B cell (primary cell): ENCODE results near the gene EFCAB12. TPM values are rescaled to one million over a fixed set of nuclear protein-coding genes. Genes with fewer than 3 reads are reported as not detected.
"Not testable (repeated sequence)": the region's sequence is repeated elsewhere in the genome, so short reads cannot be mapped to it uniquely, and the experiment has no call there.

Source experiments
- ATAC-seq: fragments of 200-7000 bp; cut with Tn5 transposase; one replicate; pipeline ENCODE4 v1.10.0; 2021; ENCODE audit warnings: low read depth, mild to moderate bottlenecking, moderate number of reproducible peaks, moderate library complexity
- CTCF ChIA-PET: fragments of 350-600 bp; sonication (Branson Sonifier 250); formaldehyde crosslinking; loops from one replicate; lab custom pipeline; 2021; ENCODE audit warnings: antibody characterized with exemption, inconsistent platforms; lab: Charles Lee
- POLR2A ChIA-PET: fragments of 350-600 bp; sonication (Branson Sonifier 250); formaldehyde crosslinking; loops from one replicate; lab custom pipeline; 2021; ENCODE audit warnings: antibody characterized with exemption; lab: Charles Lee
- DNase-seq: peaks from one replicate; pipeline ENCODE4 v3.0.0; 2013
- H2AFZ ChIP-seq: 2 replicates; pipeline ENCODE4 v1.6.1; 2012; ENCODE audit warnings: mild to moderate bottlenecking, low read depth, low read length; ENCODE audit not compliant: insufficient read depth, poor library complexity, severe bottlenecking
- H3K27ac ChIP-seq, 2 donors: 1 replicate in 1 of 2; 2 replicates in 1 of 2; pipeline ENCODE4 v1.5.1; 2012 to 2013; ENCODE audit warnings: low read length in 2 of 2, mild to moderate bottlenecking in 2 of 2, moderate library complexity in 1 of 2
- H3K27me3 ChIP-seq, 4 experiments: fragments of 200-600 bp in 1 of 4; sonication (generic) in 1 of 4; replicated peaks in 1 of 4; 1 replicate in 2 of 4; 2 replicates in 2 of 4; pipeline versions ENCODE4 v1.6.1 to v1.7.0; 2013 to 2016; ENCODE audit warnings: low read length in 3 of 4, mild to moderate bottlenecking in 2 of 4, mixed read lengths in 1 of 4, moderate library complexity in 1 of 4; ENCODE audit not compliant: insufficient read depth in 4 of 4, control insufficient read depth in 3 of 4; ENCODE audit errors: control extremely low read depth in 1 of 4
- H3K36me3 ChIP-seq, 2 experiments: replicated peaks in 1 of 2; 1 replicate in 1 of 2; 2 replicates in 1 of 2; pipeline versions ENCODE4 v1.6.1 to v1.7.1; 2013; ENCODE audit warnings: low read length in 1 of 2; ENCODE audit not compliant: insufficient read depth in 2 of 2, control insufficient read depth in 1 of 2; ENCODE audit errors: control extremely low read depth in 1 of 2, extremely low read depth in 1 of 2
- H3K4me1 ChIP-seq, 2 donors: fragments of 200-600 bp in 1 of 2; sonication (generic) in 1 of 2; 1 replicate in 1 of 2; 2 replicates in 1 of 2; pipeline versions ENCODE4 v1.5.1 to v1.6.1; 2013 to 2017; ENCODE audit warnings: low read length in 2 of 2; ENCODE audit not compliant: control insufficient read depth in 2 of 2, insufficient read depth in 2 of 2
- H3K4me2 ChIP-seq: replicated peaks from 2 replicates; pipeline ENCODE3; 2012; ENCODE audit warnings: mild to moderate bottlenecking, low read depth, low read length; ENCODE audit not compliant: poor library complexity, severe bottlenecking
- H3K4me3 ChIP-seq, 5 experiments: fragments of 200-600 bp in 1 of 5; sonication (generic) in 1 of 5; 1 replicate in 3 of 5; 2 replicates in 2 of 5; pipeline versions ENCODE4 v1.5.1 to v1.7.0; 2011 to 2016; ENCODE audit warnings: low read length in 4 of 5, mild to moderate bottlenecking in 4 of 5, low read depth in 2 of 5, control low read depth in 1 of 5, moderate library complexity in 1 of 5; ENCODE audit not compliant: insufficient read depth in 1 of 5; ENCODE audit errors: control extremely low read depth in 1 of 5, extremely low read depth in 1 of 5
- H3K79me2 ChIP-seq: fragments of 200-600 bp; sonication (generic); one replicate; pipeline ENCODE4 v1.6.0; 2016; ENCODE audit warnings: low read length; ENCODE audit not compliant: control insufficient read depth, insufficient read depth
- H3K9ac ChIP-seq: fragments of 200-600 bp; sonication (generic); 2 replicates; pipeline ENCODE4 v1.6.1; 2017; ENCODE audit warnings: mild to moderate bottlenecking, low read length, moderate library complexity
- H3K9me3 ChIP-seq, 3 donors: one replicate each; pipeline versions ENCODE4 v1.6.1 to v1.7.1; 2013; ENCODE audit warnings: low read length in 2 of 3; ENCODE audit not compliant: control insufficient read depth in 2 of 3, insufficient read depth in 1 of 3; ENCODE audit errors: control extremely low read depth in 1 of 3
- H4K20me1 ChIP-seq: 2 replicates; pipeline ENCODE4 v1.6.0; 2012; ENCODE audit warnings: mild to moderate bottlenecking, low read length; ENCODE audit not compliant: insufficient read depth, control insufficient read depth, poor library complexity, severe bottlenecking
- H3K27ac Mint-ChIP-seq: one replicate; pipeline ENCODE4 v1.8.0; 2021; ENCODE audit warnings: mixed read lengths
- H3K27me3 Mint-ChIP-seq: one replicate; pipeline ENCODE4 v1.8.0; 2021; ENCODE audit warnings: mixed read lengths
- H3K4me1 Mint-ChIP-seq: one replicate; pipeline ENCODE4 v1.8.0; 2021; ENCODE audit warnings: mixed read lengths
- H3K4me3 Mint-ChIP-seq: one replicate; pipeline ENCODE4 v1.8.0; 2021; ENCODE audit warnings: mixed read lengths
- H3K9me3 Mint-ChIP-seq: one replicate; pipeline ENCODE4 v1.8.0; 2022; ENCODE audit warnings: mixed read lengths; ENCODE audit not compliant: insufficient read depth
- EZH2 ChIP-seq: IDR thresholded peaks from 2 replicates; pipeline ENCODE4 v1.6.1; 2012; ENCODE audit warnings: borderline replicate concordance, low read depth, mild to moderate bottlenecking, moderate library complexity, low read length; ENCODE audit not compliant: insufficient read depth, poor library complexity, severe bottlenecking
- WGBS: methylation state at CpG from one replicate; pipeline ENCODE4 v1.1.5; 2013; ENCODE audit warnings: missing lambda C conversion rate; ENCODE audit not compliant: insufficient coverage; 5-methylcytosine and 5-hydroxymethylcytosine counted together
- intact Hi-C: fragments of 100-400 bp; cut with micrococcal nuclease; formaldehyde crosslinking; loops from one replicate; pipeline ENCODE4 v1.10.0; 2022
- polyA plus RNA-seq: library from polyadenylated mRNA; depleted of rRNA; stranded (reverse); fragments of >200 nt; gene quantifications from 2 replicates; pipeline ENCODE4 v1.2.3, GENCODE V29; 2012
- total RNA-seq, 2 donors: library from RNA; stranded (reverse); fragments of 120-200 nt in 1 of 2; gene quantifications; 1 replicate in 1 of 2; 2 replicates in 1 of 2; pipeline versions ENCODE4 v1.2.3 to v1.2.4, GENCODE V29; 2013 to 2022
- TF ChIP-seq, protein P1 (sequence below): fragments of 200-600 bp; IDR thresholded peaks from one replicate; pipeline ENCODE4 v1.8.0; 2022; ENCODE audit warnings: antibody characterized with exemption, mild to moderate bottlenecking

EFCAB12 gene
- total and polyA plus RNA-seq, 2 donors (not counting 1 experiment from before 2014, with no cell fraction given): 3.5 to 6.5 TPM

DNA sequence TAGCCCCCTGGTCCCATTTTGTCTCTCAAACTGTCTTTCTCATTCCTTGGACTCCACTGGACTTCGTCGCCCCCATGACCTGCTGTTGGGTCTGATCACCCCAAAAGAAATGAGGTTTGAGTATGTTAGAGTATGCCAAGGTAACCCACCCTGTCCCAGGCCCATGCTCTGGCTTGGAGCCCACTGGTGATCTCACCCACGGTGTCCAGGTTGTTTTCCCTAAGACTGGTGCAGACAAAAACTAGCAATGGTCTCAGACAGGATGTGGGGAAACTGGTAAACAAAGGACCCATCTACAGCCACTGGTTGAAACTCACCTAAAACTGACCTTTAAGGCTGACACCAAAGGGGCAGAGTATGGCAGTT lies 38.9 kb downstream of the EFCAB12 start:
- Histone ChIP-seq H3K4me2 (no peak overlapping the region), H3K9me3 (no peaks in the 10 kb centered on the region), H2AFZ (no peak overlapping the region), H3K9ac (no peak overlapping the region), H3K4me3 (no peak overlapping the region), H3K27ac (no peak overlapping the region), H4K20me1 (peaks cover 12% of the 10 kb centered on the region), H3K36me3 (peaks cover 0 to 43% of the 10 kb centered on the region in 2 experiments), H3K79me2 (peaks cover 1% of the 10 kb centered on the region), H3K27me3 (no peaks in the 10 kb centered on the region), H3K4me1 (no peaks in the 10 kb centered on the region)
- Mint-ChIP-seq H3K4me1 (no peaks in the 10 kb centered on the region), H3K27me3 (no peaks in the 10 kb centered on the region), H3K4me3 (no peak overlapping the region), H3K27ac (no peak overlapping the region), H3K9me3 (no peaks in the 10 kb centered on the region)
- TF ChIP-seq EZH2: no peak
- TF ChIP-seq, protein P1, sequence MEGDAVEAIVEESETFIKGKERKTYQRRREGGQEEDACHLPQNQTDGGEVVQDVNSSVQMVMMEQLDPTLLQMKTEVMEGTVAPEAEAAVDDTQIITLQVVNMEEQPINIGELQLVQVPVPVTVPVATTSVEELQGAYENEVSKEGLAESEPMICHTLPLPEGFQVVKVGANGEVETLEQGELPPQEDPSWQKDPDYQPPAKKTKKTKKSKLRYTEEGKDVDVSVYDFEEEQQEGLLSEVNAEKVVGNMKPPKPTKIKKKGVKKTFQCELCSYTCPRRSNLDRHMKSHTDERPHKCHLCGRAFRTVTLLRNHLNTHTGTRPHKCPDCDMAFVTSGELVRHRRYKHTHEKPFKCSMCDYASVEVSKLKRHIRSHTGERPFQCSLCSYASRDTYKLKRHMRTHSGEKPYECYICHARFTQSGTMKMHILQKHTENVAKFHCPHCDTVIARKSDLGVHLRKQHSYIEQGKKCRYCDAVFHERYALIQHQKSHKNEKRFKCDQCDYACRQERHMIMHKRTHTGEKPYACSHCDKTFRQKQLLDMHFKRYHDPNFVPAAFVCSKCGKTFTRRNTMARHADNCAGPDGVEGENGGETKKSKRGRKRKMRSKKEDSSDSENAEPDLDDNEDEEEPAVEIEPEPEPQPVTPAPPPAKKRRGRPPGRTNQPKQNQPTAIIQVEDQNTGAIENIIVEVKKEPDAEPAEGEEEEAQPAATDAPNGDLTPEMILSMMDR: no peak
- 100% methylated on average over 1 of the region's 3 CpGs for WGBS
- ChIA-PET CTCF (no interaction called here), POLR2A (no interaction called here)
- DNase-seq (no peak), ATAC-seq (no peak)
- intact Hi-C loops: no loop called here

DNA sequence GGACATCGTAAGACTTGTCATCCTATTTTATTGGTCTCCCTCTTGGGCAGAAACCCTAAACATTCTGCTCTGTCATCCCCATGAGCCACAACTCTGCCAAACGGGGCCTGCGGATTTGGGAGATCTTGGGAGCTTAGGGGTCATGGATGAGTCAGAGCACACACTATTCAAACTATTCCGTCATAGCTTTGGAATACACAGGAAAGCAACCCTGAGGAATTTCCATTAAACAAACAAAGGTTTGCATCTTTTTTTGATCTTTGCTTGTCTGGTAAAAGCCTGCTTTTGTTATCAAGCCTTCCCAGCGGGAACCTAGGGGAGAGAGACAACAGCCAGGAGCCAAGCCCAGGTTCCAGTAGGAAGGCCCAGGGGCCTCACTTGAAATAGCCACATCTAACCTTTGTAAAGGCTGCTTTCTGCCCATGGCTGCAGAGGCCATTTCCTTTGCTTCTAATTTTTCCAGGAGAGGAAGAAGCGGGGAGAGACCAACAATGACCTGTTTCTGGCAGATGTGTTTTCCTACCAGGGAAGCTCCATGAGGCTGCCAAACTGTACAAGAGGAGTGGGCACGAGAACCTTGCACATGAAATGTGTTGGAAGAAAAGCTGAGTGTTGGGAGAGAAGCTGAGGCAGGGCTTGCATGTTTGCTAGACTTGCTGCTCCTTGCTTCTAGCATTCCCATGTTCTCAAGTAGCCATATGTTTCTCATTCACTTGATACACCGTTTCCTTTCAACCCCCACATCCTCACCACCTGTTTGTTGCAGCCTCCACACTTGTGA lies 39.5 kb downstream of the EFCAB12 start:
- H3K9me3 ChIP-seq, H3K4me1 Mint-ChIP-seq, H3K9ac ChIP-seq, CTCF ChIA-PET, DNase-seq, intact Hi-C loops, H3K27ac Mint-ChIP-seq, ATAC-seq, H3K4me3 ChIP-seq, H3K4me1 ChIP-seq, H2AFZ ChIP-seq, H4K20me1 ChIP-seq, H3K79me2 ChIP-seq, H3K27me3 ChIP-seq, H3K27ac ChIP-seq, H3K9me3 Mint-ChIP-seq, H3K27me3 Mint-ChIP-seq, POLR2A ChIA-PET, H3K4me2 ChIP-seq, H3K4me3 Mint-ChIP-seq: not testable (repeated sequence)
- peaks cover 0 to 43% of the 10 kb centered on the region in 2 experiments for H3K36me3 ChIP-seq
- WGBS: 95% methylated on average over 2 of the region's 8 CpGs
